IMR-90 (cell line): ENCODE measurements around the gene RHBDD1. TPM values are rescaled to one million over a fixed set of nuclear protein-coding genes. Genes with fewer than 3 reads are reported as not detected.

ENCODE experiments used
- ATAC-seq: fragments of 200-7000 bp; cut with Tn5 transposase; 2 replicates; pipeline ENCODE4 v1.9.1; 2020; ENCODE audit warnings: low read depth, mild to moderate bottlenecking, moderate library complexity
- BruUV-seq: library from RNA; stranded (reverse); fragments of 400-500 nt; replicated peaks from 2 replicates; lab custom pipeline; 2021; lab: Mats Ljungman, UMichigan
- CTCF ChIA-PET: fragments of 300-600 bp; formaldehyde crosslinking; extraction: SDS; loops from one replicate; lab custom pipeline; 2021; ENCODE audit warnings: antibody characterized with exemption; lab: Yijun Ruan, JAX
- POLR2A ChIA-PET: fragments of 300-600 bp; sonication (Branson Sonifier 250); formaldehyde crosslinking; loops from one replicate; lab custom pipeline; 2022; ENCODE audit warnings: antibody characterized with exemption; ENCODE audit not compliant: unreplicated experiment; lab: Charles Lee
- DNase-seq: peaks from one replicate; pipeline ENCODE4 v3.0.0; 2013
- H2AFZ ChIP-seq: replicated peaks from 2 replicates; pipeline ENCODE3; 2013; ENCODE audit warnings: low read length, mild to moderate bottlenecking; ENCODE audit not compliant: poor library complexity
- H2AK5ac ChIP-seq: 2 replicates; pipeline ENCODE4 v1.6.1; 2013; ENCODE audit warnings: low read depth, low read length, inconsistent platforms
- H2AK9ac ChIP-seq: replicated peaks from 2 replicates; pipeline ENCODE3; 2013; ENCODE audit warnings: mild to moderate bottlenecking, low read depth, low read length, moderate library complexity; ENCODE audit not compliant: poor library complexity
- H2BK120ac ChIP-seq: 2 replicates; pipeline ENCODE4 v1.6.1; 2013; ENCODE audit warnings: low read depth, low read length, inconsistent platforms
- H2BK15ac ChIP-seq: 3 replicates; pipeline ENCODE4 v1.6.1; 2013; ENCODE audit warnings: low read depth, low read length, inconsistent platforms
- H2BK20ac ChIP-seq: 2 replicates; pipeline ENCODE4 v1.6.1; 2013; ENCODE audit warnings: low read depth, mild to moderate bottlenecking, inconsistent platforms, low read length, moderate library complexity
- H2BK5ac ChIP-seq: 2 replicates; pipeline ENCODE4 v1.6.1; 2013; ENCODE audit warnings: mild to moderate bottlenecking, low read depth, low read length, inconsistent platforms; ENCODE audit not compliant: poor library complexity, severe bottlenecking
- H3K14ac ChIP-seq: replicated peaks from 2 replicates; pipeline ENCODE4 v1.6.1; 2013; ENCODE audit warnings: low read depth, low read length, inconsistent platforms
- H3K18ac ChIP-seq: 2 replicates; pipeline ENCODE4 v1.6.1; 2013; ENCODE audit warnings: low read depth, low read length, control low read depth
- H3K23ac ChIP-seq: 2 replicates; pipeline ENCODE4 v1.6.1; 2013; ENCODE audit warnings: low read depth, low read length, inconsistent platforms
- H3K27ac ChIP-seq: 2 replicates; pipeline ENCODE4 v1.5.1; 2013; ENCODE audit warnings: mild to moderate bottlenecking, control low read depth, low read length; ENCODE audit not compliant: insufficient read depth
- H3K27me3 ChIP-seq: 2 replicates; pipeline ENCODE4 v1.6.1; 2013; ENCODE audit warnings: low read length; ENCODE audit not compliant: control insufficient read depth, insufficient read depth
- H3K36me3 ChIP-seq: 2 replicates; pipeline ENCODE4 v1.6.1; 2013; ENCODE audit warnings: low read length, mixed read lengths; ENCODE audit not compliant: control insufficient read depth, insufficient read depth
- H3K4ac ChIP-seq: 2 replicates; pipeline ENCODE4 v1.6.1; 2013; ENCODE audit warnings: low read depth, low read length, inconsistent platforms
- H3K4me1 ChIP-seq: 2 replicates; pipeline ENCODE4 v1.6.1; 2013; ENCODE audit warnings: low read length, mixed read lengths; ENCODE audit not compliant: control insufficient read depth, insufficient read depth
- H3K4me2 ChIP-seq: 2 replicates; pipeline ENCODE4 v1.6.1; 2013; ENCODE audit warnings: low read depth, mild to moderate bottlenecking, control low read depth, low read length, moderate library complexity
- H3K4me3 ChIP-seq: 2 replicates; pipeline ENCODE4 v1.5.1; 2013; ENCODE audit warnings: low read depth, mild to moderate bottlenecking, control low read depth, low read length, moderate library complexity; ENCODE audit not compliant: insufficient read depth
- H3K56ac ChIP-seq: 2 replicates; pipeline ENCODE4 v1.6.1; 2013; ENCODE audit warnings: low read length, inconsistent platforms; ENCODE audit not compliant: insufficient read depth; ENCODE audit errors: extremely low read depth
- H3K79me1 ChIP-seq, 2 experiments: 2 replicates each; pipeline ENCODE4 v1.6.1; 2013; ENCODE audit warnings: low read length in 2 of 2, inconsistent platforms in 1 of 2, low read depth in 1 of 2
- H3K9ac ChIP-seq: 2 replicates; pipeline ENCODE4 v1.6.1; 2013; ENCODE audit warnings: low read depth, low read length, control low read depth
- H3K9me1 ChIP-seq: 2 replicates; pipeline ENCODE4 v1.6.1; 2013; ENCODE audit warnings: low read length, inconsistent platforms; ENCODE audit not compliant: insufficient read depth
- H3K9me3 ChIP-seq: 2 replicates; pipeline ENCODE4 v1.6.1; 2013; ENCODE audit warnings: low read length; ENCODE audit not compliant: control insufficient read depth, insufficient read depth
- H4K20me1 ChIP-seq: 2 replicates; pipeline ENCODE4 v1.6.1; 2013; ENCODE audit warnings: low read length, inconsistent platforms; ENCODE audit not compliant: insufficient read depth
- H4K5ac ChIP-seq: 2 replicates; pipeline ENCODE4 v1.6.1; 2013; ENCODE audit warnings: mild to moderate bottlenecking, low read depth, low read length, control low read depth
- H4K8ac ChIP-seq, 2 experiments: 2 replicates each; pipeline ENCODE4 v1.6.1; 2013; ENCODE audit warnings: low read depth in 2 of 2, low read length in 2 of 2, control low read depth in 1 of 2, inconsistent platforms in 1 of 2
- H4K91ac ChIP-seq: 2 replicates; pipeline ENCODE4 v1.6.1; 2013; ENCODE audit warnings: low read depth, low read length, inconsistent platforms; ENCODE audit not compliant: insufficient read depth
- BHLHE40 ChIP-seq: fragments of 150-350 bp; IDR thresholded peaks from 2 replicates; pipeline ENCODE4 v1.6.1; 2016; ENCODE audit warnings: mild to moderate bottlenecking, low read depth, low read length
- CEBPB ChIP-seq: IDR thresholded peaks from 2 replicates; pipeline ENCODE4 v1.6.1; 2012; ENCODE audit warnings: low read depth, low read length, improper control_type of control experiment
- CHD1 ChIP-seq: IDR thresholded peaks from 2 replicates; pipeline ENCODE4 v1.6.1; 2012; ENCODE audit warnings: low read depth, low read length, improper control_type of control experiment
- CTCF ChIP-seq: conservative IDR thresholded peaks from 2 replicates; pipeline ENCODE4 v1.5.1; 2012; ENCODE audit warnings: mild to moderate bottlenecking, low read depth, low read length, improper control_type of control experiment
- ELK1 ChIP-seq: fragments of 150-350 bp; IDR thresholded peaks from 2 replicates; pipeline ENCODE4 v1.6.1; 2016; ENCODE audit warnings: low read depth, mild to moderate bottlenecking, low read length, moderate library complexity, borderline replicate concordance
- FOS ChIP-seq: fragments of 150-350 bp; IDR thresholded peaks from 2 replicates; pipeline ENCODE4 v1.6.1; 2016; ENCODE audit warnings: low read depth, low read length
- MAFK ChIP-seq: IDR thresholded peaks from 2 replicates; pipeline ENCODE4 v1.6.1; 2012; ENCODE audit warnings: low read depth, low read length, improper control_type of control experiment
- MAZ ChIP-seq: IDR thresholded peaks from 2 replicates; pipeline ENCODE4 v1.6.1; 2012; ENCODE audit warnings: low read depth, mild to moderate bottlenecking, low read length, improper control_type of control experiment, moderate library complexity, borderline replicate concordance
- NFE2L2 ChIP-seq: fragments of 150-350 bp; IDR thresholded peaks from 2 replicates; pipeline ENCODE4 v1.6.1; 2016; ENCODE audit warnings: low read depth, mild to moderate bottlenecking, low read length
- RAD21 ChIP-seq: IDR thresholded peaks from 2 replicates; pipeline ENCODE4 v1.6.1; 2012; ENCODE audit warnings: low read length, improper control_type of control experiment
- RCOR1 ChIP-seq: IDR thresholded peaks from 2 replicates; pipeline ENCODE4 v1.6.1; 2012; ENCODE audit warnings: mild to moderate bottlenecking, low read length, improper control_type of control experiment; ENCODE audit not compliant: insufficient replicate concordance
- RFX5 ChIP-seq: IDR thresholded peaks from 2 replicates; pipeline ENCODE4 v1.8.0; 2012; ENCODE audit warnings: low read depth, mild to moderate bottlenecking, low read length, moderate library complexity
- SMC3 ChIP-seq: fragments of 150-350 bp; IDR thresholded peaks from 2 replicates; pipeline ENCODE4 v1.6.1; 2016; ENCODE audit warnings: low read depth, mild to moderate bottlenecking, antibody characterized with exemption, low read length, moderate library complexity
- dilution Hi-C: fragments of 300-500 bp; cut with HindIII; formaldehyde crosslinking; loops from one replicate; pipeline ENCODE4 v1.14.3; 2018; ENCODE audit warnings: low sequenced_read_pairs; ENCODE audit not compliant: unreplicated experiment
- in situ Hi-C: fragments of 300-500 bp; cut with MboI; formaldehyde crosslinking; loops from 3 replicates; pipeline ENCODE4 v1.14.3; 2019; ENCODE audit warnings: low sequenced_read_pairs, inconsistent platforms, mixed read lengths
- intact Hi-C: fragments of 100-400 bp; cut with micrococcal nuclease; formaldehyde crosslinking; loops from 2 replicates; pipeline ENCODE4 v1.10.0; 2022
- polyA plus RNA-seq, 3 experiments: library from polyadenylated mRNA; depleted of rRNA; stranded (reverse); fragments of >200 nt; gene quantifications; 2 replicates each; pipeline ENCODE4 v1.2.3, GENCODE V29; 2012; ENCODE audit warnings: low replicate concordance in 1 of 3
- total RNA-seq: library from RNA; depleted of rRNA; stranded (reverse); fragments of >200 nt; gene quantifications from 2 replicates; pipeline ENCODE4 v1.2.3, GENCODE V29; 2012

The RHBDD1 gene
- total and polyA plus RNA-seq, 2 of the 4 experiments (the other 2 are of a cell fraction), result 9.7 to 14.0 TPM

- Histone ChIP-seq H3K79me1 (peaks cover 0 to 9% of the 10 kb centered on the region in 2 experiments; a peak in 1 of 4 replicates), H2AK5ac (no peak overlapping the region), H2BK120ac (no peak overlapping the region), H3K4me2 (no peak overlapping the region), H2AFZ (no peak overlapping the region), H3K14ac (no peak overlapping the region), H3K23ac (no peak overlapping the region), H3K36me3 (0 out of 2 replicates have a peak, but pooled peaks cover 1% of the 10 kb centered on the region), H2AK9ac (no peak overlapping the region), H4K20me1 (no peaks in the 10 kb centered on the region), H4K8ac (no peak overlapping the region), H3K4me3 (no peak overlapping the region), H3K27ac (no peak overlapping the region), H3K9ac (no peak overlapping the region), H3K18ac (no peak overlapping the region), H4K91ac (no peak overlapping the region), H2BK20ac (no peak overlapping the region; the same call in 1 of the 2 replicates), H3K27me3 (no peaks in the 10 kb centered on the region), H3K4ac (no peak overlapping the region), H4K5ac (no peak overlapping the region), H3K4me1 (peaks cover 5% of the 10 kb centered on the region; the same call in 1 of the 2 replicates), H2BK15ac (no peak overlapping the region), H3K9me3 (no peaks in the 10 kb centered on the region), H2BK5ac (no peak overlapping the region), H3K56ac (no peak overlapping the region), H3K9me1 (peaks cover 4% of the 10 kb centered on the region)
- BruUV-seq, result no TSS peak
- dilution Hi-C loops (no loop called here), intact Hi-C loops (no loop called here), in situ Hi-C loops (no loop called here)
- DNase-seq (no peak), ATAC-seq (no peak)
- TF ChIP-seq NFE2L2 (no peak), RFX5 (no peak), MAZ (no peak), CEBPB (no peak), ELK1 (no peak), BHLHE40 (no peak), MAFK (no peak), CHD1 (no peak), CTCF (no peak), SMC3 (no peak), RCOR1 (no peak), RAD21 (no peak), FOS (no peak)
- POLR2A ChIA-PET, result no interaction called here
- CTCF ChIA-PET, result no interaction called here
These were observed 77.8 kb downstream of the RHBDD1 start for GRCh38 chr2:226913641-226914040.
